ENCODE data around the gene KPNA2. TPM values are rescaled to one million over a fixed set of nuclear protein-coding genes. Genes with fewer than 3 reads are reported as not detected.

Gene KPNA2
- total and polyA plus RNA-seq, 2 of the 13 experiments (the other 11 are each of a cell fraction or from before 2014, with no cell fraction given) = 111 to 305 TPM

GRCh38 chr17:68061512-68062313, 26.2 kb downstream of the KPNA2 start (continued):
- TF ChIP-seq SAFB2 (CRISPR knock-in tag; IDR thresholded peaks at IDR 0.05; ENCODE audit: borderline replicate concordance, low read depth) (no peak), DMAP1 (CRISPR knock-in tag; IDR thresholded peaks at IDR 0.05) (no peak), ZBTB7B (CRISPR knock-in tag; IDR thresholded peaks at IDR 0.05) (no peak), GATA4 (IDR thresholded peaks at IDR 0.05; ENCODE audit: borderline replicate concordance, low read depth) (no peak), EED (CRISPR knock-in tag; IDR thresholded peaks at IDR 0.05) (no peak), ZNF850 (CRISPR knock-in tag; conservative IDR thresholded peaks at IDR 0.05) (no peak), SETDB1 (CRISPR knock-in tag; IDR thresholded peaks at IDR 0.05; ENCODE audit: borderline replicate concordance) (no peak), ZNF431 (CRISPR knock-in tag; IDR thresholded peaks at IDR 0.05; ENCODE audit: borderline replicate concordance, low read depth) (no peak), ZNF878 (CRISPR knock-in tag; IDR thresholded peaks at IDR 0.05) (0 out of 2 replicates have a peak, but pooled peaks have one; percentile 37), TEAD3 (CRISPR knock-in tag; optimal IDR thresholded peaks at IDR 0.05; ENCODE audit: borderline replicate concordance) (peak; percentile 2), SAP130 (CRISPR knock-in tag; IDR thresholded peaks at IDR 0.05; ENCODE audit: low read depth) (peak; percentile 41; the same call in 1 of the 2 replicates), CENPBD1 (CRISPR knock-in tag; IDR thresholded peaks at IDR 0.05; ENCODE audit: borderline replicate concordance, low read depth) (no peak), JARID2 (CRISPR knock-in tag; IDR thresholded peaks at IDR 0.05; ENCODE audit: insufficient replicate concordance) (no peak), ATAD3A (CRISPR knock-in tag; IDR thresholded peaks at IDR 0.05) (no peak), FOSL2 (CRISPR knock-in tag; IDR thresholded peaks at IDR 0.05) (peak; percentile 87), MTERF4 (CRISPR knock-in tag; IDR thresholded peaks at IDR 0.05) (no peak), MAZ (IDR thresholded peaks at IDR 0.05; ENCODE audit: borderline replicate concordance, low read depth, low read length) (peak; percentile 23; the same call in 1 of the 2 replicates), MAZ (CRISPR knock-in tag; IDR thresholded peaks at IDR 0.05; ENCODE audit: low read depth) (no peak), NAIF1 (CRISPR knock-in tag; IDR thresholded peaks at IDR 0.05; ENCODE audit: borderline replicate concordance) (no peak), MAX (IDR thresholded peaks at IDR 0.05) (peak; percentile 59; the same call in 1 of the 2 replicates), NR2C2 (CRISPR knock-in tag; IDR thresholded peaks at IDR 0.05; ENCODE audit: borderline replicate concordance) (no peak), SOX5 (CRISPR knock-in tag; IDR thresholded peaks at IDR 0.05; ENCODE audit: borderline replicate concordance) (peak; percentile 50; the same call in 1 of the 2 replicates), ZNF430 (CRISPR knock-in tag; IDR thresholded peaks at IDR 0.05) (0 out of 2 replicates have a peak, but pooled peaks have one; percentile 41), DPF2 (CRISPR knock-in tag; IDR thresholded peaks at IDR 0.05; ENCODE audit: borderline replicate concordance, low read depth) (0 out of 2 replicates have a peak, but pooled peaks have one; percentile 20), THAP11 (CRISPR knock-in tag; IDR thresholded peaks at IDR 0.05) (no peak), RARA (CRISPR knock-in tag; IDR thresholded peaks at IDR 0.05) (peak; percentile 66; the same call in 1 of the 2 replicates), MNT (IDR thresholded peaks at IDR 0.05) (0 out of 2 replicates have a peak, but pooled peaks have one; percentile 24), ZNF816 (CRISPR knock-in tag; IDR thresholded peaks at IDR 0.05; ENCODE audit: borderline replicate concordance) (no peak)

All from HepG2 (cell line).